ENCODE data around the gene EPN2. TPM values are rescaled to one million over a fixed set of nuclear protein-coding genes. Genes with fewer than 3 reads are reported as not detected.

The EPN2 gene
- total RNA-seq, 2 experiments from 2014 or later: 3.2 to 4.6 TPM

GRCh38 chr17:19304751-19305150 is 67.6 kb downstream of the EPN2 start:
- Mint-ChIP-seq H3K4me3 (no peak overlapping the region), H3K27ac (no peak overlapping the region), H3K9me3 (no peaks in the 10 kb centered on the region), H3K4me1 (ENCODE audit: low read depth) (peaks cover 22% of the 10 kb centered on the region), H3K36me3 (ENCODE audit: low read depth) (no peaks in the 10 kb centered on the region), H3K27me3 (peaks cover 34% of the 10 kb centered on the region)
- DNase-seq (no peak), ATAC-seq (no peak)
- CTCF ChIA-PET: no interaction called here
- POLR2A ChIA-PET: no interaction called here
- no peak for TF ChIP-seq CTCF (IDR thresholded peaks at IDR 0.05)
- intact Hi-C loops (cut with micrococcal nuclease): no loop called here

GRCh38 chr17:19305256-19305655 is 68.1 kb downstream of the EPN2 start:
- Mint-ChIP-seq H3K27me3 (peaks cover 37% of the 10 kb centered on the region), H3K4me1 (ENCODE audit: low read depth) (peaks cover 22% of the 10 kb centered on the region), H3K4me3 (no peak overlapping the region), H3K36me3 (ENCODE audit: low read depth) (no peaks in the 10 kb centered on the region), H3K27ac (no peak overlapping the region), H3K9me3 (no peaks in the 10 kb centered on the region)
- CTCF ChIA-PET: interaction anchor here (1.6 to 3.2 kb wide), 3 partner anchors 15 to 57 kb away, joined by 4 to 11 read pairs (median 6); partner anchors contain the start of gene B9D1
- no peak for TF ChIP-seq CTCF (IDR thresholded peaks at IDR 0.05)
- DNase-seq (no peak), ATAC-seq (no peak)
- POLR2A ChIA-PET: no interaction called here
- intact Hi-C loops (cut with micrococcal nuclease): no loop called here

GRCh38 chr17:19305761-19306159 is 68.6 kb downstream of the EPN2 start:
- CTCF ChIA-PET: interaction anchor here (0.8 to 3.2 kb wide), 7 partner anchors 16 to 142 kb away, joined by 3 to 11 read pairs (median 5); partner anchors contain the start of gene B9D1
- no peaks in the 10 kb centered on the region for H3K36me3 Mint-ChIP-seq (ENCODE audit: low read depth)
- H3K4me1 Mint-ChIP-seq (ENCODE audit: low read depth): peaks cover 22% of the 10 kb centered on the region
- no peak for DNase-seq
- no peak overlapping the region for H3K4me3 Mint-ChIP-seq
- H3K9me3 Mint-ChIP-seq: no peaks in the 10 kb centered on the region
- TF ChIP-seq CTCF (IDR thresholded peaks at IDR 0.05): no peak
- peaks cover 37% of the 10 kb centered on the region for H3K27me3 Mint-ChIP-seq
- POLR2A ChIA-PET: no interaction called here
- intact Hi-C loops (cut with micrococcal nuclease): no loop called here
- H3K27ac Mint-ChIP-seq: no peak overlapping the region
- no peak for ATAC-seq

- H3K27me3 Mint-ChIP-seq: peaks cover 38% of the 10 kb centered on the region
- H3K36me3 Mint-ChIP-seq (ENCODE audit: low read depth): no peaks in the 10 kb centered on the region
- ChIA-PET POLR2A (no interaction called here), CTCF (interaction anchor here (0.8 to 3.2 kb wide), 7 partner anchors 15 to 141 kb away, joined by 3 to 11 read pairs (median 5); partner anchors contain the start of gene B9D1)
- ATAC-seq: peak; percentile 94
- no peak for TF ChIP-seq CTCF (IDR thresholded peaks at IDR 0.05)
- no peak overlapping the region for H3K4me3 Mint-ChIP-seq
- intact Hi-C loops (cut with micrococcal nuclease): no loop called here
- peaks cover 22% of the 10 kb centered on the region for H3K4me1 Mint-ChIP-seq (ENCODE audit: low read depth)
- DNase-seq: peak; percentile 72
- H3K27ac Mint-ChIP-seq: no peak overlapping the region
- H3K9me3 Mint-ChIP-seq: no peaks in the 10 kb centered on the region
These were observed 69.3 kb downstream of the EPN2 start for GRCh38 chr17:19306160-19307111.

GRCh38 chr17:19307521-19307920 is 70.4 kb downstream of the EPN2 start:
- ChIA-PET POLR2A (no interaction called here), CTCF (interaction anchor here (1.7 to 3.2 kb wide), 3 partner anchors 14 to 140 kb away, joined by 5 to 11 read pairs (median 5); no protein-coding TSS in a partner anchor)
- intact Hi-C loops (cut with micrococcal nuclease): no loop called here
- H3K27ac Mint-ChIP-seq: no peak overlapping the region
- no peak overlapping the region for H3K4me3 Mint-ChIP-seq
- peaks cover 22% of the 10 kb centered on the region for H3K4me1 Mint-ChIP-seq (ENCODE audit: low read depth)
- DNase-seq (no peak), ATAC-seq (no peak)
- no peaks in the 10 kb centered on the region for H3K36me3 Mint-ChIP-seq (ENCODE audit: low read depth)
- TF ChIP-seq CTCF (IDR thresholded peaks at IDR 0.05): no peak
- H3K9me3 Mint-ChIP-seq: no peaks in the 10 kb centered on the region
- peaks cover 38% of the 10 kb centered on the region for H3K27me3 Mint-ChIP-seq

Data from activated CD8-positive, alpha-beta T cell treated with anti-CD3 and anti-CD28 coated beads for 36 hours (primary cell).